ENCODE measurements around the gene NDUFAF8.

Gene NDUFAF8

GRCh38 chr17:81273698-81274470, 34.8 kb downstream of the NDUFAF8 start:
- DNase-seq (ENCODE audit: low spot score in 2 of 2) (no peak), ATAC-seq (replicated peaks; ENCODE audit: extremely low read depth, poor library complexity, severe bottlenecking) (no peak)
- Mint-ChIP-seq H3K9me3 (no peaks in the 10 kb centered on the region), H3K4me1 (peaks cover 5% of the 10 kb centered on the region), H3K27ac (ENCODE audit: low read depth) (no peak overlapping the region), H3K4me3 (no peak overlapping the region), H3K27me3 (no peaks in the 10 kb centered on the region), H3K36me3 (ENCODE audit: insufficient read depth) (peaks cover 21% of the 10 kb centered on the region)

- DNase-seq (ENCODE audit: low spot score in 2 of 2) = no peak
- Mint-ChIP-seq H3K4me1 (peaks cover 5% of the 10 kb centered on the region), H3K4me3 (no peak overlapping the region), H3K27ac (ENCODE audit: low read depth) (no peak overlapping the region), H3K9me3 (no peaks in the 10 kb centered on the region), H3K27me3 (no peaks in the 10 kb centered on the region), H3K36me3 (ENCODE audit: insufficient read depth) (peaks cover 23% of the 10 kb centered on the region)
- no peak for ATAC-seq (replicated peaks; ENCODE audit: extremely low read depth, poor library complexity, severe bottlenecking)
Measured at GRCh38 chr17:81274471-81274855, 35.3 kb downstream of the NDUFAF8 start.

GRCh38 chr17:81276781-81277180, 37.7 kb downstream of the NDUFAF8 start:
- DNase-seq (ENCODE audit: low spot score in 2 of 2) = no peak
- peaks cover 36% of the 10 kb centered on the region for H3K36me3 Mint-ChIP-seq (ENCODE audit: insufficient read depth)

GRCh38 chr17:81277421-81277820, 38.3 kb downstream of the NDUFAF8 start:
- peaks cover 36% of the 10 kb centered on the region for H3K36me3 Mint-ChIP-seq (ENCODE audit: insufficient read depth)
- H3K4me3 Mint-ChIP-seq = no peak overlapping the region
- no peak overlapping the region for H3K27ac Mint-ChIP-seq (ENCODE audit: low read depth)
- H3K4me1 Mint-ChIP-seq = peaks cover 10% of the 10 kb centered on the region
- H3K27me3 Mint-ChIP-seq = no peaks in the 10 kb centered on the region
- no peak for DNase-seq (ENCODE audit: low spot score in 2 of 2)
- no peak for ATAC-seq (replicated peaks; ENCODE audit: extremely low read depth, poor library complexity, severe bottlenecking)
- no peaks in the 10 kb centered on the region for H3K9me3 Mint-ChIP-seq

More at GRCh38 chr17:81276781-81277180, 37.7 kb downstream of the NDUFAF8 start:
- Mint-ChIP-seq H3K4me1 (peaks cover 10% of the 10 kb centered on the region), H3K4me3 (no peak overlapping the region), H3K9me3 (no peaks in the 10 kb centered on the region), H3K27me3 (no peaks in the 10 kb centered on the region), H3K27ac (ENCODE audit: low read depth) (no peak overlapping the region)
- no peak for ATAC-seq (replicated peaks; ENCODE audit: extremely low read depth, poor library complexity, severe bottlenecking)

GRCh38 chr17:81277946-81278693, 39.0 kb downstream of the NDUFAF8 start:
- no peaks in the 10 kb centered on the region for H3K9me3 Mint-ChIP-seq
- no peak for ATAC-seq (replicated peaks; ENCODE audit: extremely low read depth, poor library complexity, severe bottlenecking)
- H3K27ac Mint-ChIP-seq (ENCODE audit: low read depth) = no peak overlapping the region
- no peak overlapping the region for H3K4me3 Mint-ChIP-seq
- H3K27me3 Mint-ChIP-seq = no peaks in the 10 kb centered on the region
- H3K4me1 Mint-ChIP-seq = peaks cover 10% of the 10 kb centered on the region
- H3K36me3 Mint-ChIP-seq (ENCODE audit: insufficient read depth) = peaks cover 33% of the 10 kb centered on the region
- no peak for DNase-seq (ENCODE audit: low spot score in 2 of 2)

- H3K4me1 Mint-ChIP-seq = peaks cover 10% of the 10 kb centered on the region
- ATAC-seq (replicated peaks; ENCODE audit: extremely low read depth, poor library complexity, severe bottlenecking) (no peak), DNase-seq (ENCODE audit: low spot score in 2 of 2) (no peak)
- no peak overlapping the region for H3K27ac Mint-ChIP-seq (ENCODE audit: low read depth)
- H3K4me3 Mint-ChIP-seq = no peak overlapping the region
- H3K27me3 Mint-ChIP-seq = no peaks in the 10 kb centered on the region
- H3K36me3 Mint-ChIP-seq (ENCODE audit: insufficient read depth) = peaks cover 29% of the 10 kb centered on the region
- H3K9me3 Mint-ChIP-seq = no peaks in the 10 kb centered on the region
Measured at GRCh38 chr17:81278831-81279230, 39.7 kb downstream of the NDUFAF8 start.

GRCh38 chr17:81279278-81280275, 40.5 kb downstream of the NDUFAF8 start:
- DNase-seq (ENCODE audit: low spot score in 2 of 2) (no peak), ATAC-seq (replicated peaks; ENCODE audit: extremely low read depth, poor library complexity, severe bottlenecking) (no peak)
- no peaks in the 10 kb centered on the region for H3K27me3 Mint-ChIP-seq
- no peaks in the 10 kb centered on the region for H3K9me3 Mint-ChIP-seq
- H3K4me3 Mint-ChIP-seq = no peak overlapping the region
- peaks cover 27% of the 10 kb centered on the region for H3K36me3 Mint-ChIP-seq (ENCODE audit: insufficient read depth)
- H3K27ac Mint-ChIP-seq (ENCODE audit: low read depth) = no peak overlapping the region
- H3K4me1 Mint-ChIP-seq = peaks cover 14% of the 10 kb centered on the region

GRCh38 chr17:81280571-81280970, 41.5 kb downstream of the NDUFAF8 start:
- H3K27me3 Mint-ChIP-seq = no peaks in the 10 kb centered on the region
- H3K9me3 Mint-ChIP-seq = no peaks in the 10 kb centered on the region
- no peak overlapping the region for H3K4me3 Mint-ChIP-seq
- peaks cover 24% of the 10 kb centered on the region for H3K4me1 Mint-ChIP-seq
- no peak for ATAC-seq (replicated peaks; ENCODE audit: extremely low read depth, poor library complexity, severe bottlenecking)
- DNase-seq (ENCODE audit: low spot score in 2 of 2) = no peak
- no peak overlapping the region for H3K27ac Mint-ChIP-seq (ENCODE audit: low read depth)
- H3K36me3 Mint-ChIP-seq (ENCODE audit: insufficient read depth) = peaks cover 27% of the 10 kb centered on the region

GRCh38 chr17:81282141-81282540, 43.0 kb downstream of the NDUFAF8 start:
- no peak overlapping the region for H3K27ac Mint-ChIP-seq (ENCODE audit: low read depth)
- H3K9me3 Mint-ChIP-seq = no peaks in the 10 kb centered on the region
- H3K36me3 Mint-ChIP-seq (ENCODE audit: insufficient read depth) = peaks cover 21% of the 10 kb centered on the region
- DNase-seq (ENCODE audit: low spot score in 2 of 2) (no peak), ATAC-seq (replicated peaks; ENCODE audit: extremely low read depth, poor library complexity, severe bottlenecking) (no peak)
- H3K4me3 Mint-ChIP-seq = no peak overlapping the region
- peaks cover 40% of the 10 kb centered on the region for H3K4me1 Mint-ChIP-seq
- H3K27me3 Mint-ChIP-seq = no peaks in the 10 kb centered on the region

GRCh38 chr17:81282876-81283275, 43.8 kb downstream of the NDUFAF8 start:
- Mint-ChIP-seq H3K4me1 (peaks cover 39% of the 10 kb centered on the region), H3K27ac (ENCODE audit: low read depth) (no peak overlapping the region), H3K9me3 (no peaks in the 10 kb centered on the region), H3K4me3 (no peak overlapping the region), H3K27me3 (no peaks in the 10 kb centered on the region), H3K36me3 (ENCODE audit: insufficient read depth) (peaks cover 21% of the 10 kb centered on the region)
- no peak for ATAC-seq (replicated peaks; ENCODE audit: extremely low read depth, poor library complexity, severe bottlenecking)
- no peak for DNase-seq (ENCODE audit: low spot score in 2 of 2)

GRCh38 chr17:81285179-81285878, 46.2 kb downstream of the NDUFAF8 start:
- peak; percentile 80 for ATAC-seq (replicated peaks; ENCODE audit: extremely low read depth, poor library complexity, severe bottlenecking)
- no peaks in the 10 kb centered on the region for H3K27me3 Mint-ChIP-seq
- DNase-seq (ENCODE audit: low spot score in 2 of 2) = no peak
- H3K4me3 Mint-ChIP-seq = peak overlapping the region; percentile 84
- peaks cover 43% of the 10 kb centered on the region for H3K4me1 Mint-ChIP-seq
- H3K27ac Mint-ChIP-seq (ENCODE audit: low read depth) = peak overlapping the region; percentile 84
- H3K36me3 Mint-ChIP-seq (ENCODE audit: insufficient read depth) = peaks cover 16% of the 10 kb centered on the region
- no peaks in the 10 kb centered on the region for H3K9me3 Mint-ChIP-seq

GRCh38 chr17:81285894-81286293, 46.8 kb downstream of the NDUFAF8 start:
- Mint-ChIP-seq H3K9me3 (no peaks in the 10 kb centered on the region), H3K4me3 (peak overlapping the region; percentile 84), H3K4me1 (peaks cover 42% of the 10 kb centered on the region), H3K27me3 (no peaks in the 10 kb centered on the region), H3K27ac (ENCODE audit: low read depth) (peak overlapping the region; percentile 84), H3K36me3 (ENCODE audit: insufficient read depth) (peaks cover 17% of the 10 kb centered on the region)
- DNase-seq (ENCODE audit: low spot score in 2 of 2) (no peak), ATAC-seq (replicated peaks; ENCODE audit: extremely low read depth, poor library complexity, severe bottlenecking) (no peak)
